IPS DF 6.9 (cell line): ENCODE data around the gene KIF21A.
"Not testable (repeated sequence)": the region's sequence is repeated elsewhere in the genome, so short reads cannot be mapped to it uniquely, and the experiment has no call there.

Experiments
- DNase-seq: peaks from one replicate; pipeline ENCODE4 v3.0.0-alpha.2; 2013; ENCODE audit warnings: low read depth, low spot score
- H3K27ac ChIP-seq: one replicate; pipeline ENCODE4 v1.5.1; 2013; ENCODE audit warnings: low read length, control low read depth
- H3K27me3 ChIP-seq: 2 replicates; pipeline ENCODE4 v1.6.1; 2013; ENCODE audit warnings: mild to moderate bottlenecking, low read length; ENCODE audit not compliant: control insufficient read depth, insufficient read depth
- H3K36me3 ChIP-seq: 2 replicates; pipeline ENCODE4 v1.6.1; 2013; ENCODE audit warnings: low read length; ENCODE audit not compliant: control insufficient read depth, insufficient read depth
- H3K4me1 ChIP-seq: 2 replicates; pipeline ENCODE4 v1.6.1; 2013; ENCODE audit warnings: low read length; ENCODE audit not compliant: control insufficient read depth, insufficient read depth
- H3K4me3 ChIP-seq: 2 replicates; pipeline ENCODE4 v1.5.1; 2013; ENCODE audit warnings: mild to moderate bottlenecking, low read length
- H3K9me3 ChIP-seq: 2 replicates; pipeline ENCODE4 v1.6.1; 2013; ENCODE audit warnings: low read length, inconsistent platforms; ENCODE audit not compliant: control insufficient read depth, insufficient read depth
- WGBS: extraction: QIAGEN DNeasy Blood & Tissue Kit; methylation state at CpG from one replicate; pipeline ENCODE4 v1.1.7; 2013; ENCODE audit warnings: mixed read lengths, missing lambda C conversion rate; ENCODE audit not compliant: insufficient read length, insufficient coverage; 5-methylcytosine and 5-hydroxymethylcytosine counted together

The KIF21A gene

GRCh38 chr12:39327965-39328364 is 115.0 kb downstream of the KIF21A start:
- Histone ChIP-seq H3K4me3 (no peak overlapping the region), H3K9me3 (no peaks in the 10 kb centered on the region), H3K36me3 (no peaks in the 10 kb centered on the region), H3K27me3 (no peaks in the 10 kb centered on the region), H3K27ac (no peak overlapping the region), H3K4me1 (no peaks in the 10 kb centered on the region)
- no CpG with 5 or more reads among the region's 6 CpGs for WGBS
- no peak for DNase-seq

- Histone ChIP-seq H3K36me3 (no peaks in the 10 kb centered on the region), H3K27me3 (no peaks in the 10 kb centered on the region), H3K9me3 (no peaks in the 10 kb centered on the region), H3K4me3 (no peak overlapping the region), H3K27ac (no peak overlapping the region), H3K4me1 (no peaks in the 10 kb centered on the region)
- WGBS, result no CpG with 5 or more reads among the region's 1 CpG
- DNase-seq, result no peak
Observed at GRCh38 chr12:39327510-39327909, 115.4 kb downstream of the KIF21A start.

- Histone ChIP-seq H3K4me1 (no peaks in the 10 kb centered on the region), H3K27me3 (no peaks in the 10 kb centered on the region), H3K36me3 (no peaks in the 10 kb centered on the region), H3K4me3 (no peak overlapping the region), H3K9me3 (no peaks in the 10 kb centered on the region), H3K27ac (no peak overlapping the region)
- WGBS, result no CpG with 5 or more reads among the region's 3 CpGs
- no peak for DNase-seq
Observed at GRCh38 chr12:39319180-39319579, 123.7 kb downstream of the KIF21A start.

GRCh38 chr12:39314547-39314946 is 128.4 kb downstream of the KIF21A start:
- Histone ChIP-seq H3K36me3 (no peaks in the 10 kb centered on the region), H3K27me3 (no peaks in the 10 kb centered on the region), H3K4me1 (no peaks in the 10 kb centered on the region), H3K27ac (no peak overlapping the region), H3K9me3 (no peaks in the 10 kb centered on the region), H3K4me3 (no peak overlapping the region)
- no peak for DNase-seq

- Histone ChIP-seq H3K4me1 (no peaks in the 10 kb centered on the region), H3K27ac (no peak overlapping the region), H3K27me3 (no peaks in the 10 kb centered on the region), H3K36me3 (no peaks in the 10 kb centered on the region), H3K9me3 (no peaks in the 10 kb centered on the region), H3K4me3 (no peak overlapping the region)
- WGBS, result no CpG with 5 or more reads among the region's 4 CpGs
- no peak for DNase-seq
Observed at GRCh38 chr12:39309516-39309915, 133.4 kb downstream of the KIF21A start.

GRCh38 chr12:39301422-39301821 is 141.5 kb downstream of the KIF21A start:
- no peaks in the 10 kb centered on the region for H3K36me3 ChIP-seq
- H3K4me3 ChIP-seq, result no peak overlapping the region
- DNase-seq, result no peak
- H3K9me3 ChIP-seq, result no peaks in the 10 kb centered on the region
- no peaks in the 10 kb centered on the region for H3K27me3 ChIP-seq
- no peaks in the 10 kb centered on the region for H3K4me1 ChIP-seq
- H3K27ac ChIP-seq, result no peak overlapping the region

- H3K4me3 ChIP-seq, result no peak overlapping the region
- no peaks in the 10 kb centered on the region for H3K9me3 ChIP-seq
- WGBS, result no CpG with 5 or more reads among the region's 2 CpGs
- H3K4me1 ChIP-seq, result no peaks in the 10 kb centered on the region
- H3K27me3 ChIP-seq, result no peaks in the 10 kb centered on the region
- no peak overlapping the region for H3K27ac ChIP-seq
- no peak for DNase-seq
- no peaks in the 10 kb centered on the region for H3K36me3 ChIP-seq
Observed at GRCh38 chr12:39300799-39301198, 142.1 kb downstream of the KIF21A start.

- Histone ChIP-seq H3K9me3 (no peaks in the 10 kb centered on the region), H3K4me1 (no peaks in the 10 kb centered on the region), H3K4me3 (no peak overlapping the region), H3K27ac (no peak overlapping the region), H3K36me3 (no peaks in the 10 kb centered on the region), H3K27me3 (no peaks in the 10 kb centered on the region)
- DNase-seq, result no peak
- WGBS, result no CpG with 5 or more reads among the region's 1 CpG
Observed at GRCh38 chr12:39297891-39298290, 145.0 kb downstream of the KIF21A start.

GRCh38 chr12:39296496-39296895 is 146.4 kb downstream of the KIF21A start:
- DNase-seq, result no peak

GRCh38 chr12:39295593-39295992 is 147.3 kb downstream of the KIF21A start:
- H3K4me3 ChIP-seq, H3K4me1 ChIP-seq: not testable (repeated sequence)

More at GRCh38 chr12:39296496-39296895, 146.4 kb downstream of the KIF21A start:
- no peaks in the 10 kb centered on the region for H3K9me3 ChIP-seq
- no peaks in the 10 kb centered on the region for H3K27me3 ChIP-seq
- no peak overlapping the region for H3K4me3 ChIP-seq
- no peaks in the 10 kb centered on the region for H3K36me3 ChIP-seq
- no peak overlapping the region for H3K27ac ChIP-seq
- WGBS, result no CpG with 5 or more reads among the region's 1 CpG
- no peaks in the 10 kb centered on the region for H3K4me1 ChIP-seq

GRCh38 chr12:39294715-39295114 is 148.2 kb downstream of the KIF21A start:
- Histone ChIP-seq H3K9me3 (no peaks in the 10 kb centered on the region), H3K4me1 (no peaks in the 10 kb centered on the region; the same call in 1 of the 2 replicates), H3K4me3 (no peak overlapping the region), H3K36me3 (no peaks in the 10 kb centered on the region), H3K27me3 (no peaks in the 10 kb centered on the region), H3K27ac (no peak overlapping the region)
- WGBS, result no CpG with 5 or more reads among the region's 2 CpGs
- no peak for DNase-seq

More at GRCh38 chr12:39295593-39295992, 147.3 kb downstream of the KIF21A start:
- H3K36me3 ChIP-seq, H3K27ac ChIP-seq, H3K9me3 ChIP-seq, DNase-seq, H3K27me3 ChIP-seq: not testable (repeated sequence)
- no CpG with 5 or more reads among the region's 12 CpGs for WGBS
